22Rv1 (cell line): ENCODE data around the gene STK10.

Experiments
- H3K27ac ChIP-seq: fragments of 450-650 bp; 2 replicates; pipeline ENCODE4 v1.5.1; 2017
- ZFX ChIP-seq: fragments of 450-650 bp; IDR thresholded peaks from 2 replicates; pipeline ENCODE4 v1.6.1; 2017; ENCODE audit warnings: antibody characterized with exemption, borderline replicate concordance
- TF ChIP-seq, protein P1 (sequence below): fragments of 450-650 bp; IDR thresholded peaks from 2 replicates; pipeline ENCODE4 v1.5.1; 2017; ENCODE audit warnings: mild to moderate bottlenecking

STK10 gene

DNA sequence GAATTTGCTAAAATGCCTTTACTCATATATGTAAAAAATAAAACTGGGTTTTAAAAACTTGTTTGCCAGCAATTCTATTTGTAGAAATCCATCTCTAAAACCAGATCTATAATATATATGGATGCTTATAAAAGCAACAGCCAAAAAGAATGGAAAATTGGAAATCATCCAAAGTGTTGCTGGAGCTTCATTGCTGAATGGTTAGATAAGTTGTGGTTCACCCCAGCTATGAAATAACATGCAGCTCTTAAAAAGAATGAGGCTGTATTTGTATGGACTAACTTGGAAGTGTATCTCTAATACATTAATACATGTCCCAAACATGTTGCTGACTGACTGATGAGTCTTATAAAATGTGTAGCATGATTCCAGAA is 76.2 kb downstream of the STK10 start:
- no peak overlapping the region for H3K27ac ChIP-seq

DNA sequence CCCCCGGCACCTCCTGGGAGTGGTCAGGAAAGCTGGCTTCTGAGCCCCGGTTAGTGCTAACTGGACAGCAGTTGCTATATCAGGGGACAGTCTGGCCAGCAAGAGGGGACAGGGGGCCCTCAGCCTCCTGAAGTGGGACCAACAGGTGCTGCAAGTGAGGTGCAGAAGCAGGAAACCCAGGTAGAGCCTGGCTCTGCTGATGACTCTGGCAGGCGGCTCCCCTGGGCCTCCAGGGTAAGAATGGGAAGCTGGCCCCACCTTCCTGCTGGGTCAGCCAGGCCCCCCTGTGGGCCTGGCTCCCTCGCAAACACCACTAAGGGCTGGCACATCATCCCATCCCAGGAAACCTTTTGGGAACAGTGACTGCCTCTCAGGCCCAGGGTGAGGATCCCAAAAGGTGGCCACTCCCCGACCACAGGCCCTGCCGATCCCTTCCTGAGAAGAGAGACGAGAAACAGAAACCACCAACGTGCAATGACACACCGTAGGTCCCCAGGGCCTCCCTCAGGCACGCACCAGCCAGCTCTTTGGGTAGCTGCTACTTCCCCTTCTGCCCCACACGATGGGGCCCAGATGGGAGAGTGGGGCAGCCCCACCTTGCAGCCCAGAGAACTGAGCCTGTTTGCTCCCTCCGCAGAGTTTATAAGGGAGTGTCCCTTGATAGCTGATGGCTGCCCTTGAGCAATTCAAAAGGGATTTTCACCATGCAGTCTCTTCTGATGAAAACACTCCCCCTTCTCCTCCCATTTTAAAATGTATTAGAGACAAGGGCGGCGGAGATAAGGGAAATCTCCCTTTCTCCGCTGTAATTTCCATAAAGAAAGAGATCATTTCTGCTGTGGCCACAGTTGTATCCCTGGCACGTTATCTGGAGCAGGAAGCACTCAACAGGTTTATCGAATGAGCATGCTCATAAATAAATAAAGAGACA is 76.8 kb downstream of the STK10 start:
- no peak overlapping the region for H3K27ac ChIP-seq
- TF ChIP-seq, protein P1, sequence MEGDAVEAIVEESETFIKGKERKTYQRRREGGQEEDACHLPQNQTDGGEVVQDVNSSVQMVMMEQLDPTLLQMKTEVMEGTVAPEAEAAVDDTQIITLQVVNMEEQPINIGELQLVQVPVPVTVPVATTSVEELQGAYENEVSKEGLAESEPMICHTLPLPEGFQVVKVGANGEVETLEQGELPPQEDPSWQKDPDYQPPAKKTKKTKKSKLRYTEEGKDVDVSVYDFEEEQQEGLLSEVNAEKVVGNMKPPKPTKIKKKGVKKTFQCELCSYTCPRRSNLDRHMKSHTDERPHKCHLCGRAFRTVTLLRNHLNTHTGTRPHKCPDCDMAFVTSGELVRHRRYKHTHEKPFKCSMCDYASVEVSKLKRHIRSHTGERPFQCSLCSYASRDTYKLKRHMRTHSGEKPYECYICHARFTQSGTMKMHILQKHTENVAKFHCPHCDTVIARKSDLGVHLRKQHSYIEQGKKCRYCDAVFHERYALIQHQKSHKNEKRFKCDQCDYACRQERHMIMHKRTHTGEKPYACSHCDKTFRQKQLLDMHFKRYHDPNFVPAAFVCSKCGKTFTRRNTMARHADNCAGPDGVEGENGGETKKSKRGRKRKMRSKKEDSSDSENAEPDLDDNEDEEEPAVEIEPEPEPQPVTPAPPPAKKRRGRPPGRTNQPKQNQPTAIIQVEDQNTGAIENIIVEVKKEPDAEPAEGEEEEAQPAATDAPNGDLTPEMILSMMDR, result no peak
- TF ChIP-seq ZFX, result no peak

More for the DNA sequence above, 76.2 kb downstream of the STK10 start:
- TF ChIP-seq, protein P1, result no peak
- TF ChIP-seq ZFX, result no peak

DNA sequence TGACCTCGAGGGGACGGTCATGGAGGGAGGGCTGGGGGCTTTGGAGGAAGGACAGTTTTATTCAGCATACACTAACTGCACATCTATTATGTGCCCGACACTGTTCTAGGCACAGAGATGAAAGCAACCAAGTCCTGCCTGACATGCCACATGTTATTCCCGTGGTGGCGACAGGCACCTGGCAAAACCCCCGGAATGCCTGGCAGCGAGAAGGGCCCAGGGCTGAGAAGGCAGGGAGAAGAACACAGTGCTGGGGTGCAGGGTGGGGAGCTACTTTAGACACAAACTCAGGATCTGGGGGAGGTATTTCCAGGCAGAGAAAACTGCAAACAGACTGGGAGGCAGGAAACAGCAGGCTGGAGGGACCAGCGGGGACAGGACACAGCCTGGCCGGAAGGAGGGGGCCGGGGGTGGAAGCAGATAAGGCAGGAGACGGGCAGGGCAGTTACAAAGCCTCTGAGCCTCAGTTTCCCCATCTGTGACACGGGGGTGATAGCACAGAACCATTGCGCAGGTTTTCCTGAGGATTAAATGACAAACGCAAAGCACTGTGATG is 77.7 kb downstream of the STK10 start:
- H3K27ac ChIP-seq, result no peak overlapping the region
- no peak for TF ChIP-seq ZFX
- TF ChIP-seq, protein P1, result no peak

DNA sequence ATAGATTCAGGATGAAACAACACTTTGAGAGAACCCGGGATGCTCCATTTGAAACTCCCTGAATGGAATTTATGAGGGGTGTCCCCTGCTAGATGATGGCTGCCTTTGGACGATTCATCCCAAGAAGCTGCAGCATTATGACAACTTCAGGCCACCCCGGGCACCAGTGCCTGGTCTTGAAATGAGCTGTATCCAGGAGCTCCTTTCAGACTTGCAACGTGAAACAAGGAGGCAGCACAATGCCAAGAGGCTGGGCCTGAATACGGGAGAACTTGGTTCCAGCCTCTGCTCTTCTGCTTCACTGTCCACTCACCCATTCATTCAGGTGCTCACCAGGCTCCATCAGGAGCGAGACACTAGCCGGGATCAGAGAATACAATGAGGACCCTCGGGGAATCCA is 78.3 kb downstream of the STK10 start:
- no peak for TF ChIP-seq ZFX
- TF ChIP-seq, protein P1, result no peak
- no peak overlapping the region for H3K27ac ChIP-seq

DNA sequence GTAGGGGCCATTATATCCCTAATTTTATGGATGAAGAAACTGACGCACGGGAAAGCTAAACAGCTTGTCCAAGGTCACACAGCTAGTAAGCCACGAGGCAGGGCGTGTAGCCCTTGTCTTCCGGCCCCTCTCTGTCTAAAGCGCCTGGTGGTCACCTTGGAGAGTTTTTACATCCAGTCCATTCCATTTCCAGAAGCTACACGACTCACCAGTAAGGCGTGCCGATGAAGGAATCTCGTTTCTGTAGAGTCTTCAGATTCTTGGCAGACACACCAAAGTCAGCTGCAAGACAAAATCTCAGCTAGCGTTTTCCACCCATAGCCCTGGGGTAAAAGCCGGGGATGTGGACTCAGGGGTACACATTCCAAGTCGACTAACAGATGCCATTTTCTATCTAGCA is 80.5 kb downstream of the STK10 start:
- no peak overlapping the region for H3K27ac ChIP-seq
- no peak for TF ChIP-seq ZFX
- TF ChIP-seq, protein P1, result no peak

DNA sequence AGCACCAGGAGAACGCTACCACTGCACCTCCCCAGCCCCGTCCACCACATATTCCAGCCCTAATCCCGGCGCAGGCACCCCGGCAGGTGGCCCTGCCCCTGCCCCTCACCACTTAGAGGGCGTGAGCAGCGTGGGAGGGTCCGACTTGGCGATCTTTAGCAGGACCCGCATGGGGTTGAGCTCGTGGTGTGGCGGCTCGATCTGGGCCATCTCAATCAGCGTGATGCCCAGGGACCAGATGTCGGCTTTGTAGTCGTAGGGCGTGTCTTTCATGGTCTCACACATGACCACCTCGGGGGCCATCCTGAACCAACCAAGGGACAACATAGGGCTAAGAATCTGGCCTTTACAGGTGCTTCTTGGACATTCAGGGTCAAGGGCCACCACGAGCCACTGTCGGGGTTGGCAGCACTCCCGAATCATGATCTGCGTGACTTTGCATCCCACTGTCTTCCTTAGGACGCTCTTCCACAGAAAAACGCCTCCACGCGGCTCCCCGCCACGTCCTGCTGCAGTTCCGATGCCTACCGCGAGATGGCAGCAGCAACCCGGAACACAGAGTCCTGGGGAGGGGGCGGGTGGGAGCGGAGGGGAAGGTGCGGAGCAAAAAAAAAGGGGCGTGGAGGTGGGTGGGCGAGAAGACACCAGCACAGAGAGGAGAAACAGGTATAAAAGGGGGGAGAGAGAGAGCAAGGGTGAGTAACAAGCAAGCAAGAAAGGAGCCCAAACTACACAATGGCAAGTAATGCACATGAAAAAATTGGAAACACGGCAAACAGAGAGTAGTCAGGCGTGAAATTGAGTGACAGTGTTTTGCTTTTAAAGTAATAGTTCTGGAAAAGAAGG is 81.3 kb downstream of the STK10 start:
- TF ChIP-seq ZFX, result no peak
- TF ChIP-seq, protein P1, result peak; percentile 96
- no peak overlapping the region for H3K27ac ChIP-seq
